K562 (cell line): ENCODE results near the gene RNH1. TPM values are rescaled to one million over a fixed set of nuclear protein-coding genes. Genes with fewer than 3 reads are reported as not detected.

Experiments used
- MEF2D ChIP-seq: conservative IDR thresholded peaks from 2 replicates; pipeline ENCODE4 v1.6.1; 2016; ENCODE audit warnings: low read depth, missing genetic modification characterization, missing compliant biosample characterization
- MTF1 ChIP-seq: fragments of 250-450 bp; sonication (Bioruptor Pico); IDR thresholded peaks from 2 replicates; pipeline ENCODE4 v1.9.0; 2021; ENCODE audit warnings: moderate library complexity, mild to moderate bottlenecking, inconsistent platforms, borderline replicate concordance
- PHF8 ChIP-seq: fragments of 200-600 bp; sonication (generic); IDR thresholded peaks from 2 replicates; pipeline ENCODE4 v1.6.1; 2012; ENCODE audit warnings: mixed run types, mild to moderate bottlenecking, inconsistent platforms, low read length, moderate library complexity, borderline replicate concordance
- SMARCB1 ChIP-seq: IDR thresholded peaks from 2 replicates; pipeline ENCODE4 v1.6.1; 2011; ENCODE audit warnings: improper control_type of control experiment, low read depth; ENCODE audit not compliant: insufficient read length
- TFE3 ChIP-seq: fragments of 450-650 bp; formaldehyde crosslinking; IDR thresholded peaks from 2 replicates; pipeline ENCODE4 v1.4.0; 2020; ENCODE audit warnings: mild to moderate bottlenecking, mixed read lengths
- THAP12 ChIP-seq: fragments of 250-450 bp; sonication (Bioruptor Pico); IDR thresholded peaks from 2 replicates; pipeline ENCODE4 v1.9.0; 2021; ENCODE audit warnings: mild to moderate bottlenecking, inconsistent platforms
- ZBTB11 ChIP-seq, 3 experiments: fragments of 200-800 bp in 1 of 3; fragments of 250-450 bp in 1 of 3; fragments of 450-650 bp in 1 of 3; sonication (Bioruptor Pico) in 1 of 3; sonication (Bioruptor generic) in 1 of 3; formaldehyde crosslinking in 1 of 3; IDR thresholded peaks; 2 replicates each; pipeline versions ENCODE4 v1.6.1 to v1.8.0; 2016 to 2022; ENCODE audit warnings: mild to moderate bottlenecking in 2 of 3, missing genetic modification characterization in 2 of 3, missing compliant biosample characterization in 1 of 3, moderate library complexity in 1 of 3
- ZBTB40 ChIP-seq, 2 experiments: fragments of 450-650 bp in 1 of 2; sonication (generic) in 1 of 2; formaldehyde crosslinking in 1 of 2; IDR thresholded peaks; 2 replicates each; pipeline versions ENCODE4 v1.7.1 to v1.9.0; 2016 to 2022; ENCODE audit warnings: inconsistent platforms in 1 of 2, mild to moderate bottlenecking in 1 of 2, missing genetic modification reagents in 1 of 2
- ZFP36 ChIP-seq: fragments of 150-350 bp; IDR thresholded peaks from 2 replicates; pipeline ENCODE4 v1.6.1; 2018; ENCODE audit warnings: low read length, low read depth; ENCODE audit not compliant: partially characterized antibody
- ZNF253 ChIP-seq: fragments of 250-450 bp; sonication (Bioruptor Pico); conservative IDR thresholded peaks from 2 replicates; pipeline ENCODE4 v1.6.1; 2021; ENCODE audit warnings: mild to moderate bottlenecking
- polyA plus RNA-seq, 8 experiments: library from polyadenylated mRNA; depleted of rRNA in 4 of 8; stranded (reverse) in 5 of 8; unstranded in 3 of 8; fragments of >200 nt; fragmentation: Nextera tagmentation in 2 of 8; fragmentation: Illumina TruSeq in 1 of 8; extraction: Ambion mirVana in 2 of 8; extraction: Trizol in 1 of 8; gene quantifications; 2 replicates each; pipeline versions ENCODE4 v1.2.1 to v1.2.3, GENCODE V29; 2011 to 2014; ENCODE audit warnings: inconsistent platforms in 1 of 8, missing spikeins in 1 of 8
- total RNA-seq, 7 experiments: library from RNA; depleted of rRNA in 6 of 7; stranded (reverse); fragments of >200 nt in 6 of 7; fragmentation: Illumina TruSeq in 2 of 7; extraction: Trizol in 2 of 7; gene quantifications; 2 replicates each; pipeline versions ENCODE4 v1.2.1 to v1.2.3, GENCODE V29; 2011 to 2021; ENCODE audit warnings: low replicate concordance in 1 of 7

Gene RNH1
- total and polyA plus RNA-seq, 9 of the 15 experiments (the other 6 are each of a cell fraction or from before 2014, with no cell fraction given) = 2.5 to 160 (median 44.3) TPM

- TF ChIP-seq PHF8 (0 out of 2 replicates have a peak, but pooled peaks have one; percentile 17), SMARCB1 (no peak), MTF1 (no peak), THAP12 (no peak), MEF2D (tag) (no peak), ZNF253 (CRISPR knock-in tag) (no peak), ZFP36 (no peak), ZBTB11 (CRISPR knock-in tag; IDR thresholded peaks at IDR 0.05) (0 out of 6 replicates have a peak, but pooled peaks of 1 of the 3 experiments have one; percentile 4), ZBTB40 (IDR thresholded peaks at IDR 0.05) (no peak), ZBTB40 (CRISPR knock-in tag; IDR thresholded peaks at IDR 0.05) (no peak), TFE3 (CRISPR knock-in tag) (no peak)
These were observed 28.1 kb upstream of the RNH1 start (continued) for GRCh38 chr11:535210-535518.
